HG02973 (cell line): ENCODE measurements around the gene NANOS2.
"Not testable (repeated sequence)": the region's sequence is repeated elsewhere in the genome, so short reads cannot be mapped to it uniquely, and the experiment has no call there.

Experiments
- ATAC-seq: cut with Tn5 transposase; IDR thresholded peaks from one replicate; pipeline ENCODE4 v1.9.1; 2021; ENCODE audit warnings: moderate library complexity; ENCODE audit not compliant: unreplicated experiment

NANOS2 gene

GRCh38 chr19:45876411-45877197 lies 38.0 kb downstream of the NANOS2 start:
- no peak for ATAC-seq

GRCh38 chr19:45876161-45876410 lies 38.5 kb downstream of the NANOS2 start:
- no peak for ATAC-seq

- ATAC-seq = no peak
Observed at GRCh38 chr19:45874620-45874966, 40.0 kb downstream of the NANOS2 start.

GRCh38 chr19:45873219-45873772 lies 41.3 kb downstream of the NANOS2 start:
- ATAC-seq = no peak

- ATAC-seq = no peak
Observed at GRCh38 chr19:45872095-45872919, 42.3 kb downstream of the NANOS2 start.

GRCh38 chr19:45870798-45871197 lies 43.8 kb downstream of the NANOS2 start:
- ATAC-seq = no peak

GRCh38 chr19:45867241-45867640 lies 47.3 kb downstream of the NANOS2 start:
- ATAC-seq = not testable (repeated sequence)

- ATAC-seq = no peak
Observed at GRCh38 chr19:45866400-45867176, 48.0 kb downstream of the NANOS2 start.

- ATAC-seq = no peak
Observed at GRCh38 chr19:45865269-45865948, 49.2 kb downstream of the NANOS2 start.

- ATAC-seq = no peak
Observed at GRCh38 chr19:45864629-45865082, 49.9 kb downstream of the NANOS2 start.

- ATAC-seq = no peak
Observed at GRCh38 chr19:45863840-45864628, 50.5 kb downstream of the NANOS2 start, which contains the start of gene FOXA3. Gene FOXA3 (plus strand): TSS chr19:45864326. CDS start chr19:45864457, 131 bp downstream.

GRCh38 chr19:45863335-45863839 lies 51.2 kb downstream of the NANOS2 start:
- ATAC-seq = no peak
